CD4-positive, alpha-beta memory T cell (primary cell): Measurements from ENCODE around the gene TM7SF3. TPM values are rescaled to one million over a fixed set of nuclear protein-coding genes. Genes with fewer than 3 reads are reported as not detected.
"Not testable (repeated sequence)": the region's sequence is repeated elsewhere in the genome, so short reads cannot be mapped to it uniquely, and the experiment has no call there.

Source experiments
- CTCF ChIA-PET: fragments of 350-600 bp; sonication (Branson Sonifier 250); formaldehyde crosslinking; loops from one replicate; lab custom pipeline; 2021; ENCODE audit warnings: inconsistent platforms; ENCODE audit not compliant: partially characterized antibody; lab: Charles Lee
- POLR2A ChIA-PET: fragments of 350-600 bp; sonication (Branson Sonifier 250); formaldehyde crosslinking; loops from one replicate; lab custom pipeline; 2021; ENCODE audit not compliant: partially characterized antibody; lab: Charles Lee
- DNase-seq, 5 donors: peaks; one replicate each; pipeline versions ENCODE4 v3.0.0 to v3.0.0-alpha.2; 2020 to 2022; ENCODE audit warnings: mixed read lengths in 1 of 5
- H3K27ac ChIP-seq: one replicate; pipeline ENCODE4 v1.7.0; 2013; ENCODE audit warnings: low read depth, low read length
- H3K27me3 ChIP-seq: 2 replicates; pipeline ENCODE4 v1.7.0; 2013; ENCODE audit warnings: mild to moderate bottlenecking, low read length, moderate library complexity; ENCODE audit not compliant: insufficient read depth
- H3K36me3 ChIP-seq: 2 replicates; pipeline ENCODE4 v1.7.0; 2013; ENCODE audit warnings: mild to moderate bottlenecking, low read length, moderate library complexity; ENCODE audit not compliant: insufficient read depth
- H3K4me1 ChIP-seq: 2 replicates; pipeline ENCODE4 v1.7.0; 2013; ENCODE audit warnings: mild to moderate bottlenecking, low read length, moderate library complexity; ENCODE audit not compliant: insufficient read depth
- H3K4me3 ChIP-seq, 2 donors: one replicate each; pipeline ENCODE4 v1.7.0; 2013; ENCODE audit warnings: low read length in 2 of 2, mild to moderate bottlenecking in 1 of 2
- H3K9me3 ChIP-seq, 2 donors: one replicate each; pipeline ENCODE4 v1.7.0; 2013; ENCODE audit warnings: low read length in 2 of 2, control low read depth in 1 of 2; ENCODE audit not compliant: control insufficient read depth in 1 of 2
- H3K27ac Mint-ChIP-seq, 7 donors: one replicate each; pipeline ENCODE4 v1.8.0; 2020 to 2021; ENCODE audit warnings: mixed read lengths in 7 of 7, mild to moderate bottlenecking in 6 of 7, inconsistent platforms in 3 of 7, moderate library complexity in 3 of 7
- H3K27me3 Mint-ChIP-seq, 2 donors: one replicate each; pipeline ENCODE4 v1.8.0; 2020 to 2021; ENCODE audit warnings: mixed read lengths in 2 of 2
- H3K36me3 Mint-ChIP-seq, 2 donors: one replicate each; pipeline ENCODE4 v1.8.0; 2020 to 2021; ENCODE audit warnings: mixed read lengths in 2 of 2, inconsistent platforms in 1 of 2, mild to moderate bottlenecking in 1 of 2
- H3K4me1 Mint-ChIP-seq, 4 donors: one replicate each; pipeline ENCODE4 v1.8.0; 2020 to 2021; ENCODE audit warnings: mixed read lengths in 4 of 4, mild to moderate bottlenecking in 1 of 4
- H3K4me3 Mint-ChIP-seq, 8 donors: one replicate each; pipeline ENCODE4 v1.8.0; 2020 to 2021; ENCODE audit warnings: mixed read lengths in 8 of 8, mild to moderate bottlenecking in 7 of 8, moderate library complexity in 6 of 8, inconsistent platforms in 3 of 8
- H3K9me3 Mint-ChIP-seq, 8 donors: one replicate each; pipeline ENCODE4 v1.8.0; 2020 to 2021; ENCODE audit warnings: mixed read lengths in 8 of 8, mild to moderate bottlenecking in 5 of 8, inconsistent platforms in 3 of 8, moderate library complexity in 1 of 8
- intact Hi-C: fragments of 100-400 bp; cut with micrococcal nuclease; formaldehyde crosslinking; loops from one replicate; pipeline ENCODE4 v1.15.1; 2023
- polyA plus RNA-seq, 2 donors: library from polyadenylated mRNA; unstranded; fragments of 300-500 nt; fragmentation: Illumina TruSeq; gene quantifications; one replicate each; pipeline ENCODE4 v1.2.3, GENCODE V29; 2021
- total RNA-seq, 2 experiments: library from RNA; stranded (reverse); gene quantifications; one replicate each; pipeline ENCODE4 v1.2.3, GENCODE V29; 2021

Gene TM7SF3
- total and polyA plus RNA-seq, 4 experiments from 2014 or later = 27.7 to 61.6 (median 37.9) TPM

DNA sequence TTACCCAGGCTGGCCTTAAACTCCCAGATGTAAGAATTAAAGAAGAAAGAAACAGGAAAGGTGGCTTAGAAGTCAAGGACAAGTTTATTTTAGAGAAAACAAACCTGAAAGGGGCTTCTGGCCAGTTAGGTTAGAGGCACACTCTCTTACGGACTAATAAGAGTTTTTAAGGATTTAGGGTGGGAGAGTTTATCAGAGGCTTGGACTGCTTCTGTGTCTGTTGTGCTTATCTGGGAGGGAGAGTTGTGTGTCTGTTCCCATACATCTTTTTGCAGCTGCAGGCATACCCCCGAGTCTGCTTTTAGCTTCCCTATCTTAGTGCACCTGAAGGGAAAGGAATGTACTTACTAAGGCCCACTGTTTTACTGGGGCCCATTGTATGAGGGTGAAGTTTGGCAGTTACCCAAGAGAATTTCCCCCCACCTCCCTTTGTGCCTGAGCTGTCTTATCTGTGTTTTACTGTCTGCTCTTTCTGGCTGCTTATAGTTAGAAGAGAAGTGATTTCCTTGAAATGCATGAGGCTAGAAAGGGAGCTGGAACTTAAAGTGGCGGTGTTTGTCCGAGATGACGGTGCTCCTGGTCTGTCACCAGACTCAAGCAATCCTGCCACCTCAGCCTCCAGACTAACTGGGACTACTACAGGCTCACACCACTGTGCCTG, 3.1 kb upstream of the TM7SF3 start:
- CTCF ChIA-PET = interaction anchor here (0.7 to 5.0 kb wide), 7 partner anchors 10 to 291 kb away, joined by 3 to 84 read pairs (median 17); partner anchors contain the start of genes INTS13 and ITPR2
- POLR2A ChIA-PET = not testable (repeated sequence)

DNA sequence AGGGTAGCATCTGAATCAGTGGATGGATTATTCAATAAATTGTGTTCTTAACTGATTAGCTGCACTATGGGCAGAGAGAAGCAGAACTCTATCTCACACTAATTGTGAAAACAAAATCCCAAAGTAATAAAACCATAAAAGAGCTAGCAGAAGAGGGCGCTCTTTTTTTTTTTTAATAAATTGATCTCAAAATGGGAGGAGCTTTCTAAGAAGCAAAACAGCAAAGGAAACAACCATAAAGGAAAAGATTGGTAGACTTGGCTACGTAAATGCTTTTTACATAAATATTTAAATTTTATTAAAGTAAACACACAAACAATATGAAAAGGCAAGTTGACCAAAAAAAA, 1.5 kb upstream of the TM7SF3 start:
- H3K27ac Mint-ChIP-seq = peak overlapping the region; percentile 91 to 98 (median 96)
- Histone ChIP-seq H3K4me3 (no peak overlapping the region), H3K27ac (peak overlapping the region; percentile 92), H3K27me3 (no peaks in the 10 kb centered on the region), H3K36me3 (no peaks in the 10 kb centered on the region), H3K4me1 (peaks cover 44% of the 10 kb centered on the region), H3K9me3 (no peaks in the 10 kb centered on the region)
- H3K36me3 Mint-ChIP-seq = peaks cover 2 to 3% of the 10 kb centered on the region in 2 donors
- peaks cover 29 to 49% (median 36%) of the 10 kb centered on the region in 4 donors for H3K4me1 Mint-ChIP-seq
- H3K27me3 Mint-ChIP-seq = no peaks in the 10 kb centered on the region
- H3K9me3 Mint-ChIP-seq = no peaks in the 10 kb centered on the region
- peak overlapping the region in 6 of 8 donors; percentile 3 to 97 (median 48) for H3K4me3 Mint-ChIP-seq
- ChIA-PET CTCF (interaction anchor here (0.6 to 5.0 kb wide), 34 partner anchors 8 to 809 kb away, joined by 3 to 84 read pairs (median 4); partner anchors contain the start of genes ITPR2 and PPFIBP1), POLR2A (interaction anchor here (0.6 to 3.3 kb wide), 9 partner anchors 73 to 291 kb away, joined by 3 to 45 read pairs (median 3); partner anchors contain the start of gene ITPR2)
- intact Hi-C loops = loop anchor here (1.0 to 2.0 kb wide), 5 partner anchors 108 to 1175 kb away; partner anchors contain the start of genes CCDC91 and STK38L
- peak in 4 of 5 donors; percentile 55 to 63 (median 59) for DNase-seq

More for the DNA sequence above, 3.1 kb upstream of the TM7SF3 start:
- DNase-seq, H3K9me3 ChIP-seq, H3K4me3 ChIP-seq, H3K4me3 Mint-ChIP-seq, H3K36me3 ChIP-seq, intact Hi-C loops, H3K9me3 Mint-ChIP-seq, H3K36me3 Mint-ChIP-seq, H3K27ac ChIP-seq, H3K27me3 Mint-ChIP-seq, H3K27me3 ChIP-seq: not testable (repeated sequence)
- H3K27ac Mint-ChIP-seq = peak overlapping the region in 1 of 7 donors; percentile 68
- peaks cover 32% of the 10 kb centered on the region for H3K4me1 ChIP-seq
- peaks cover 17 to 45% (median 27%) of the 10 kb centered on the region in 4 donors for H3K4me1 Mint-ChIP-seq

DNA sequence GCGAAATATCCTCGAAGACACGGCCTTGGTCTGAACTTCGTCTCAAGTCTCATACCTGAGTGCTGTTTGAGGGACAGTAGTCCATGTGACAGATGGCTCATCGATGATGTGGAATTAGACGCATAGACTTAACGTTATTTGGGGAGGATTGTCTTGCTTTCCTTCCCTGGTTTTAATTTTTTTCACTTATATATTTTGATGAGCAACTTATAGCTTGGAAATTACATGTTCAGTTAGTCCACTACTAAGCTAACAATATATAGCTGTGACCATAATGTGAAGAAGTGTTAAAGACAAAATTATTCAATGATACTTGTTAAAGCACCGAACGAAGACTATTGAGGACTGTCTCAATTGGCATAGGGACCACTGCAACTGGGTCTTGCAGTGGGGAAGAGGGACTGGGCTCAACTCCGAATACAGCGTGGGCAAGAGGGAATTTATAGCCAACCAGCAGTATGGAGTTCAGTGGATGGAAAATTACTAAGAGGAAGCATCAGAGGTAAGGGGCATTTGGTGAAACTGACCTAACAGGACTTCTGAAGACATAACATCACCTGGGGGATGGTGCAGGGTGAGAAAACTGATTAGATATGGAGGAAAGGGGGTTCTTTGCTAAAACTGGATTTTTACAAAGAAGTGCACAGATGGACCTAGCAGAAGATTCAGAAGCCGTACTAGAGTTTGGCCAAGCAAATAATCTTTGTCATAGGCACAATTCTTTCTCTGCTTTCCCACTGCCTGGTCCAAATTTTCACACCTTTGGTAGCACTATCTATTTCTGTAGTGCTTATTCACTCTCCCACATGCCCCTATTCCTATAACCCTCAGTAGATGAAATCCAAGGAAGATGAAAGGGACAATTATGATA, 910 bp upstream of the TM7SF3 start:
- H3K27ac Mint-ChIP-seq = peak overlapping the region; percentile 91 to 98 (median 96)
- Histone ChIP-seq H3K4me3 (peak overlapping the region in 1 of 2 donors; percentile 82), H3K27ac (peak overlapping the region; percentile 92), H3K4me1 (peaks cover 46% of the 10 kb centered on the region), H3K27me3 (no peaks in the 10 kb centered on the region), H3K9me3 (no peaks in the 10 kb centered on the region), H3K36me3 (no peaks in the 10 kb centered on the region)
- no peaks in the 10 kb centered on the region for H3K27me3 Mint-ChIP-seq
- peaks cover 31 to 55% (median 40%) of the 10 kb centered on the region in 4 donors for H3K4me1 Mint-ChIP-seq
- no peaks in the 10 kb centered on the region for H3K9me3 Mint-ChIP-seq
- H3K4me3 Mint-ChIP-seq = peak overlapping the region; percentile 69 to 97 (median 94)
- no peak for DNase-seq
- intact Hi-C loops = loop anchor here (1.0 to 5.0 kb wide), 12 partner anchors 7 to 1176 kb away; partner anchors contain the start of genes CCDC91, FGFR1OP2, ITPR2 and MED21
- CTCF ChIA-PET = interaction anchor here (0.8 to 5.0 kb wide), 38 partner anchors 9 to 689 kb away, joined by 3 to 84 read pairs (median 4); partner anchors contain the start of genes INTS13, ITPR2, MED21 and PPFIBP1
- POLR2A ChIA-PET = interaction anchor here (0.8 to 3.3 kb wide), 8 partner anchors 8 to 291 kb away, joined by 3 to 45 read pairs (median 6); partner anchors contain the start of genes FGFR1OP2, INTS13, ITPR2 and MED21
- peaks cover 4 to 5% of the 10 kb centered on the region in 2 donors for H3K36me3 Mint-ChIP-seq

DNA sequence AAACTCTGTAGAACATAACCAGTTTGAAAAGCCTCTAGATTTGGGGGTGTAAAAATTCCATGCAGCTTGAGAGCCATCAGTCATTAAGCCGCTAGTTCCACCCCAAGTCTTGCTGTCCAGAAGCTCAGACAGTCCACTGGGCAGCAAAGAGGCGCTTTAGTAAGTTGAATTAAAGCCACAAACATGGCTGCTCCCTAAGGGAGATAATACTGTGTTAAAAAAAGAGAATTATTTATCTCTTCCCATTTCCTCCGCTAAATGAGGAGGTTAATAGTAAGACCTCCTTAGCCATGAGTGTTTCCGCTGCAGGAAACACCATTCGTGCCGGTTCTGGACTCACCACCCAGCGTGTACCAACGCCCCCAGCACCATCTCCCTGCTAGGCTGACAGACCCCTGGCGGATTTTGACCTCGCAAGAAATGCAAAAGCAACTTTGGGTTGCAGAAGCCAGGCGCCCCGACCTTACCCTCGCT, 536 bp downstream of the TM7SF3 start:
- Histone ChIP-seq H3K4me1 (peaks cover 51% of the 10 kb centered on the region), H3K36me3 (no peaks in the 10 kb centered on the region), H3K27me3 (no peaks in the 10 kb centered on the region), H3K9me3 (no peaks in the 10 kb centered on the region), H3K27ac (peak overlapping the region; percentile 92), H3K4me3 (peak overlapping the region; percentile 71 to 82)
- H3K4me3 Mint-ChIP-seq = peak overlapping the region; percentile 93 to 97 (median 94)
- no peak for DNase-seq
- intact Hi-C loops = loop anchor here (1.0 to 5.0 kb wide), 10 partner anchors 9 to 1177 kb away; partner anchors contain the start of genes CCDC91, FGFR1OP2, ITPR2 and MED21
- H3K27ac Mint-ChIP-seq = peak overlapping the region; percentile 90 to 96 (median 93)
- POLR2A ChIA-PET = interaction anchor here (0.7 to 3.3 kb wide), 15 partner anchors 9 to 183 kb away, joined by 3 to 45 read pairs (median 4); partner anchors contain the start of genes FGFR1OP2, INTS13, ITPR2 and MED21
- CTCF ChIA-PET = interaction anchor here (0.7 to 5.0 kb wide), 22 partner anchors 10 to 290 kb away, joined by 3 to 84 read pairs (median 6); partner anchors contain the start of genes ITPR2 and MED21
- no peaks in the 10 kb centered on the region for H3K9me3 Mint-ChIP-seq
- H3K36me3 Mint-ChIP-seq = peaks cover 4 to 7% of the 10 kb centered on the region in 2 donors
- no peaks in the 10 kb centered on the region for H3K27me3 Mint-ChIP-seq
- H3K4me1 Mint-ChIP-seq = peaks cover 33 to 59% (median 43%) of the 10 kb centered on the region in 4 donors

DNA sequence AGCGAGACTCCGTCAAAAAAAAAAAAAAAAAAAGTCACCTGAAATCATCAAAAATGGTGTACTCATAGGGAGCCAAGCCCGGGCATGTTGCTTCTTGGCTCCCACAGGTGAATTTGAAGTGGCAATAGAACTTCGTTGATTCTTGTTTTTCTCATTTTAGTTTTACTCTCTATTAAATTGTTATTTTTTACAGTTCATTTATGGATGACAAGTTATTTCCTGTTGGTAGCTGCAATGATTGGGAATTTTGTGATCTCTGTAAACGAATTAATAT, 1.3 kb downstream of the TM7SF3 start:
- H3K9me3 Mint-ChIP-seq = no peaks in the 10 kb centered on the region
- peak overlapping the region in 4 of 7 donors; percentile 29 to 93 (median 66) for H3K27ac Mint-ChIP-seq
- ChIA-PET CTCF (interaction anchor here (0.8 to 5.0 kb wide), 11 partner anchors 10 to 291 kb away, joined by 3 to 84 read pairs (median 6); partner anchors contain the start of genes ITPR2 and MED21), POLR2A (interaction anchor here (0.7 to 2.7 kb wide), 7 partner anchors 9 to 127 kb away, joined by 3 to 38 read pairs (median 8); partner anchors contain the start of genes FGFR1OP2, INTS13 and MED21)
- Histone ChIP-seq H3K27me3 (no peaks in the 10 kb centered on the region), H3K9me3 (no peaks in the 10 kb centered on the region), H3K4me1 (peaks cover 51% of the 10 kb centered on the region), H3K36me3 (no peaks in the 10 kb centered on the region), H3K27ac (peak overlapping the region; percentile 92), H3K4me3 (peak overlapping the region in 1 of 2 donors; percentile 82)
- intact Hi-C loops = loop anchor here (5.0 kb wide), 1 partner anchor 41 kb away; no protein-coding TSS in a partner anchor
- H3K36me3 Mint-ChIP-seq = peaks cover 4 to 7% of the 10 kb centered on the region in 2 donors
- peak overlapping the region; percentile 93 to 97 (median 94) for H3K4me3 Mint-ChIP-seq
- DNase-seq = no peak
- H3K4me1 Mint-ChIP-seq = peaks cover 38 to 59% (median 48%) of the 10 kb centered on the region in 4 donors
- H3K27me3 Mint-ChIP-seq = no peaks in the 10 kb centered on the region

DNA sequence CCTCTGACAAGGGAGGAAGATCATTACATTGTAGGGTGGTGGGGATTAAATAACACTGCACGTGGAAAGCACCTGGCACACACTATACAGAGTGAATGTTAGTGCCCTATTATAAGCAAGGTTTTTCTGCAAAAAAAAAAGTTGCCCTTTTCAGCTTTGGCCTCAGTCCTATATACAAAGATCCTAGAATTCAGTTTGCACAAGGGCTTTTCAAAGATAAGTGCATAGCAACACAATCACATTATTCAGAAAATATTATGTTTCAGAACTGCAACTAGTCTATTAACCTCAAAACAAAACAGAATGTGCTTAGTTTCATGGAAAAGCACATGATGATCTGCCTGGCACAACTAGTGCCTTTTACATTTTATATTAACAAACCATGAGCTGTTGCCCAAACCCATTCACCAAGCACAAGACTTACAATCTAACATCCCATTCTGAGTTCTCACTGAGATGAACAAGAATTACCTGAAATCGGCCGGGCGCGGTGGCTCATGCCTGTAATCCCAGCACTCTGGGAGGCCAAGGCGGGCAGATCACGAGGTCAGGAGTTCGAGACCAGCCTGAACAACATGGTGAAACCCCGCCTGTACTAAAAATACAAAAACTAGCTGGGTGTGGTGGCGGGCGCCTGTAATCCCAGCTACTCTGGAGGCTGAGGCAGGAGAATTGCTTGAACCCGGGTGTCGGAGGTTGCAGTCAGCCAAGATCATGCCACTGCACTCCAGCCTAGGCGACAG, 1.8 kb downstream of the TM7SF3 start:
- Histone ChIP-seq H3K4me3 (no peak overlapping the region), H3K4me1 (peaks cover 51% of the 10 kb centered on the region), H3K27me3 (no peaks in the 10 kb centered on the region), H3K27ac (no peak overlapping the region), H3K36me3 (no peaks in the 10 kb centered on the region), H3K9me3 (no peaks in the 10 kb centered on the region)
- H3K4me1 Mint-ChIP-seq = peaks cover 38 to 59% (median 49%) of the 10 kb centered on the region in 4 donors
- intact Hi-C loops = loop anchor here (5.0 kb wide), 1 partner anchor 40 kb away; no protein-coding TSS in a partner anchor
- H3K4me3 Mint-ChIP-seq = peak overlapping the region; percentile 36 to 97 (median 54)
- peaks cover 4 to 7% of the 10 kb centered on the region in 2 donors for H3K36me3 Mint-ChIP-seq
- ChIA-PET POLR2A (interaction anchor here (0.7 to 2.7 kb wide), 7 partner anchors 8 to 179 kb away, joined by 3 to 38 read pairs (median 4); partner anchors contain the start of genes FGFR1OP2, INTS13, ITPR2 and MED21), CTCF (interaction anchor here (0.8 to 2.8 kb wide), 9 partner anchors 9 to 294 kb away, joined by 3 to 29 read pairs (median 4); partner anchors contain the start of genes ITPR2 and MED21)
- peak overlapping the region in 3 of 7 donors; percentile 17 to 93 (median 35) for H3K27ac Mint-ChIP-seq
- no peaks in the 10 kb centered on the region for H3K9me3 Mint-ChIP-seq
- no peaks in the 10 kb centered on the region for H3K27me3 Mint-ChIP-seq
- DNase-seq = no peak
